Bronchial epithelial cell (primary cell): ENCODE results near the gene ATG2A. TPM values are rescaled to one million over a fixed set of nuclear protein-coding genes. Genes with fewer than 3 reads are reported as not detected.

Experiments
- DNase-seq: peaks from one replicate; pipeline ENCODE4 v3.0.0-alpha.2; 2010; ENCODE audit warnings: low read depth
- FAIRE-seq: peaks from 2 replicates; lab custom pipeline; 2011; peaks lifted over from hg19 to GRCh38; lab: Jason Lieb, UNC
- H3K27me3 ChIP-seq: 2 replicates; pipeline ENCODE4 v1.5.1; 2011; ENCODE audit warnings: low read length; ENCODE audit not compliant: control insufficient read depth, insufficient read depth
- H3K36me3 ChIP-seq: 2 replicates; pipeline ENCODE4 v1.5.1; 2011; ENCODE audit warnings: low read length; ENCODE audit not compliant: control insufficient read depth, insufficient read depth
- H3K4me3 ChIP-seq: 2 replicates; pipeline ENCODE4 v1.5.1; 2011; ENCODE audit warnings: mild to moderate bottlenecking, low read depth, low read length, control low read depth
- total RNA-seq: library from RNA; depleted of rRNA; stranded (reverse); fragments of >200 nt; gene quantifications from 2 replicates; pipeline ENCODE4 v1.2.1, GENCODE V29; 2014
- TF ChIP-seq, protein P1 (sequence below): IDR thresholded peaks from 2 replicates; pipeline ENCODE4 v1.5.1; 2011; ENCODE audit warnings: mild to moderate bottlenecking, moderate library complexity, low read length, control low read depth, inconsistent platforms; ENCODE audit not compliant: insufficient read depth, severe bottlenecking

Gene ATG2A
- total RNA-seq, 1 donor from 2014 or later: 6.1 TPM

DNA sequence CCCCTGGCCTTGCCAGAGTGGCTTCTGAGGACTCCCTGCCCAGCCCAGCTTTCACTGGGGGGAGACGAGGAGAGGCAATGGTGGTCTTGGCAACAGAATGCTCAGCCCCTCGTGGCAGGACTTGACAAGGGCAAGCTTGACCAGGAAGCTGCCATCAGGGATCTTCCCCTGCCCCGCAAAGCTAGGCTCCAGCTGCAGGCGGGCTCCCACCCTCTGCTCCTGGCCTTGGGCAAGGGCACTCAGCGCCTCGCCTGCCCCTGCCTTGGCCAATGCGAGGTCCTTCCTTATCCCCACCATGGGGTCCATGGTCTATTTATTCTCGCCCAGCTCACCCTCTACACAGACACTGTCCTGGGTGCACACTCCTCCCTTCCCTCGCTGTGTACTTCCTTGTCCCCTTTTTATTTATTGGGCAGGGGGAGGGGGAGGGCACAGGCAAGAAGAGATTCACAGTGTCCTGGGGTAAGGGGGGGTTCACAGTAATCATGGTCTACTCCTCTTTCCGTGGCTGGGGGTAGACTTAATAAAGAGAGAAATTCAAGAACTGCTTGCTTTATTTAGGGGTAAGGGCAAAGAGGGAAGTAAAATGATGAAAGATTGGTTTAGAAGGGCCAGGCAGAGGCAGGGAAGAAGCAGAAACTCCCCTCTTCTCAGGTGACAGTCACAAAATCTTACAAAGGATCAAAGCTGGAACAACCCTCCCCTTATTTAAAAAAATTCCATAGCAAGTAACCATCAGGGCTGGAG lies 17.1 kb upstream of the ATG2A start:
- no peak overlapping the region for H3K4me3 ChIP-seq
- TF ChIP-seq, protein P1, sequence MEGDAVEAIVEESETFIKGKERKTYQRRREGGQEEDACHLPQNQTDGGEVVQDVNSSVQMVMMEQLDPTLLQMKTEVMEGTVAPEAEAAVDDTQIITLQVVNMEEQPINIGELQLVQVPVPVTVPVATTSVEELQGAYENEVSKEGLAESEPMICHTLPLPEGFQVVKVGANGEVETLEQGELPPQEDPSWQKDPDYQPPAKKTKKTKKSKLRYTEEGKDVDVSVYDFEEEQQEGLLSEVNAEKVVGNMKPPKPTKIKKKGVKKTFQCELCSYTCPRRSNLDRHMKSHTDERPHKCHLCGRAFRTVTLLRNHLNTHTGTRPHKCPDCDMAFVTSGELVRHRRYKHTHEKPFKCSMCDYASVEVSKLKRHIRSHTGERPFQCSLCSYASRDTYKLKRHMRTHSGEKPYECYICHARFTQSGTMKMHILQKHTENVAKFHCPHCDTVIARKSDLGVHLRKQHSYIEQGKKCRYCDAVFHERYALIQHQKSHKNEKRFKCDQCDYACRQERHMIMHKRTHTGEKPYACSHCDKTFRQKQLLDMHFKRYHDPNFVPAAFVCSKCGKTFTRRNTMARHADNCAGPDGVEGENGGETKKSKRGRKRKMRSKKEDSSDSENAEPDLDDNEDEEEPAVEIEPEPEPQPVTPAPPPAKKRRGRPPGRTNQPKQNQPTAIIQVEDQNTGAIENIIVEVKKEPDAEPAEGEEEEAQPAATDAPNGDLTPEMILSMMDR: no peak
- DNase-seq: no peak
- FAIRE-seq: no peak
- peaks cover 20% of the 10 kb centered on the region for H3K36me3 ChIP-seq
- no peaks in the 10 kb centered on the region for H3K27me3 ChIP-seq

DNA sequence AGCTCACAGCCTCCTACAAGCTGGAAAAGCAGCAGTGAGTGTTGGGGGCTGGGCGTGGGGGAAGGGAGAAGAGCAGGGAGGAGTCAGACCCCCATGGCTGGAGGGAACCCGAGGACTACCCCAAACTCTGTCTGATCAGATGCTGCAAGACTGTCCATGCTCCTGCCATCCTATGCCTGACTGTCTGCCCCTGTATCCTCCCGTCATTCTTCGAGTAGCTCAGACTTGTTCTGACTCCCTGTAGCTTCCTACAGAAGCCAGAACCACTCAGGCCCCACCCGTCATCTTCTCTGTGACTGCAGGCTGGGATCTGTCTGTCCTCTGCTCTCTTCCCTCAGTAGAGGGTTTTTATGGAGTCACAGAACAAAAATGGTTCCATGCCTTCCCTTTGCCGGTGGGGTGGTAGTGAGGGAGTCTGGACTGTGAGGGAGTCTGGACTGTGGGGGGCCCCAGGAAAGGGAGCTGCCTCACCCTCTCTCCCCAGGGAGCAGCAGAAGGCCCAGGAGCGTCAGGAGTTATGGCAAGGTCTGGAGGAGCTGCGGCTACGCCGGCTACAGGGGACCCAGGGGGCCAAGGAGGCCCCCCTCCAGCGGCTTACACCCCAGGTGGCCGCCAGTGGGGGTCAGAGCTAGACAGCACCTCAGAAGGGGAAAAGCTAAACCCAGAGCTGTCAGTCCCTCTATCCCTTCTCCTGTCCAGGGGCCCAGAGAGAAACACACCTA lies 16.4 kb upstream of the ATG2A start:
- FAIRE-seq: no peak
- H3K36me3 ChIP-seq: peaks cover 20% of the 10 kb centered on the region
- DNase-seq: no peak
- no peaks in the 10 kb centered on the region for H3K27me3 ChIP-seq
- H3K4me3 ChIP-seq: no peak overlapping the region
- TF ChIP-seq, protein P1: no peak

DNA sequence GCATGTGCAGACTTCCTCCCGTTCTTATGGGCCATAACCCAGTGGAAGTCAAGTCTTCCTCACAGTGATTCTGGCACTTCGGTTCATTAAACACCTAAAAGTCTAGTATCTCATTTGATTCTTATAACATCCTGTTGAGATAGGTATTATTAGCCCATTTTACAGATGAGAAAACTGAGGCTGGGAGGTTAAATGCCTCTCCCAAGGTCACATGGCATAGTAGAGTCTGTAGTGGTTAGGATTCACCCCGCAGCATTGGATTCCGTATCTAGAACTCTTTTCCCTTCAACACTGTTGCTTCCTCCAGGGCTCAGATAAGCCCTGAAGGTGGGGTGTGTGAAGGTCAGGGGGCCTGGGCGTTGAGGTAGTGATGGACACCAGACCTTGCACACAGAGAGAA lies 15.3 kb upstream of the ATG2A start:
- FAIRE-seq: no peak
- TF ChIP-seq, protein P1: no peak
- Histone ChIP-seq H3K36me3 (peaks cover 26% of the 10 kb centered on the region), H3K4me3 (no peak overlapping the region), H3K27me3 (no peaks in the 10 kb centered on the region)
- DNase-seq: no peak

DNA sequence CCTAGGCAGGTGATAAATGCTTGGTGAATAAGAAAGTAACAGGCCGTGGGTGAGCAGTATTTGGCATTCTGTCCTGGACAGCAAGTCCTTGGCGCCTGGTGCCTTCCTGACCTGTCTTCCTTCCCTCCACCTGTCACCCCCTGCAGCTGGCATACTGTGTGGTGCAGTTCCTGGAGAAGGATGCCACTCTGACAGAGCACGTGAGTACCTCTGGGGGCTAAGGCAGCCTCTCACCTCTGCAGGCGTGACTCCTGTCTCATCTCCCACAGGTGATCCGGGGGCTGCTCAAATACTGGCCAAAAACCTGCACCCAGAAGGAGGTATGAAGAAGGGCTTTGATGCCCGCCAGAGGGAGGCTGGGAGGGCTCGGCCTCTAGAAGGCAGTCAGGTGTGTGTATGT lies 14.3 kb upstream of the ATG2A start:
- Histone ChIP-seq H3K36me3 (peaks cover 29% of the 10 kb centered on the region), H3K27me3 (no peaks in the 10 kb centered on the region), H3K4me3 (no peak overlapping the region)
- TF ChIP-seq, protein P1: no peak
- DNase-seq (no peak), FAIRE-seq (no peak)

DNA sequence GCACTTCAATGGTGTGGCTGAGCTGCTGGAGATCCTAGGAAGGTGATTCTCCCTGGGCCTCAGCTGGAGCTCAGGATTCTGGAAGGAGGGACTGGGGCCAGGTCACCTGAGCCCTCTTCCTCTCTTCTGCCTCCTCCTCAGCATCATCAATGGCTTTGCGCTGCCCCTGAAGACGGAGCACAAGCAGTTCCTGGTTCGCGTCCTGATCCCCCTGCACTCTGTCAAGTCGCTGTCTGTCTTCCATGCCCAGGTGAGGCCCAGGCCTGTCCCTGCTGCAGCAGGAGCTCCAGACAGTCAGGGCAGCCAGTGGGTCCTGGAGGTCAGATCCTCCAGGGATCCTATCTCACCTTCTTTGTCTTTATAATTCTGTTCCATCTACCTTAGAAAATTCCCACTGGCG lies 13.3 kb upstream of the ATG2A start:
- Histone ChIP-seq H3K4me3 (no peak overlapping the region), H3K36me3 (peaks cover 29% of the 10 kb centered on the region), H3K27me3 (no peaks in the 10 kb centered on the region)
- TF ChIP-seq, protein P1: no peak
- FAIRE-seq (no peak), DNase-seq (no peak)
